HepG2 (cell line): ENCODE results near the gene CHST12. TPM values are rescaled to one million over a fixed set of nuclear protein-coding genes. Genes with fewer than 3 reads are reported as not detected.

Experiments
- ATAC-seq: fragments of 200-7000 bp; cut with Tn5 transposase; 3 replicates; pipeline ENCODE4 v1.9.1; 2020; ENCODE audit warnings: mild to moderate bottlenecking, moderate library complexity
- BruUV-seq: library from RNA; stranded (reverse); fragments of 400-500 nt; replicated peaks from 2 replicates; lab custom pipeline; 2021; lab: Mats Ljungman, UMichigan
- CTCF ChIA-PET: fragments of 300-600 bp; formaldehyde crosslinking; extraction: SDS; loops from one replicate; lab custom pipeline; 2021; ENCODE audit warnings: low total read pairs, inconsistent platforms, low intra/inter-chr PET ratio; lab: Yijun Ruan, JAX
- POLR2A ChIA-PET: fragments of 350-600 bp; sonication (Branson Sonifier 250); formaldehyde crosslinking; loops from one replicate; lab custom pipeline; 2020; ENCODE audit warnings: antibody characterized with exemption, inconsistent platforms; lab: Yijun Ruan, JAX
- DNase-seq: peaks from one replicate; pipeline ENCODE4 v3.0.0-alpha.2; 2015; ENCODE audit warnings: low spot score
- FAIRE-seq: peaks from 3 replicates; lab custom pipeline; 2011; peaks lifted over from hg19 to GRCh38; lab: Jason Lieb, UNC
- H2AFZ ChIP-seq: one replicate; pipeline ENCODE4 v1.6.1; 2011; ENCODE audit warnings: low read length, inconsistent platforms
- H3K27ac ChIP-seq: fragments of 300-600 bp; 3 replicates; pipeline ENCODE4 v1.8.0; 2011; ENCODE audit warnings: mixed run types, mild to moderate bottlenecking, mixed read lengths, low read length, inconsistent platforms; ENCODE audit not compliant: insufficient read depth; ENCODE audit errors: extremely low read length
- H3K27me3 ChIP-seq, 2 experiments: fragments of 200-600 bp in 1 of 2; 2 replicates in 1 of 2; 3 replicates in 1 of 2; pipeline versions ENCODE4 v1.6.0 to v1.8.0; 2011; ENCODE audit warnings: low read length in 2 of 2, mild to moderate bottlenecking in 2 of 2, moderate library complexity in 2 of 2, inconsistent platforms in 1 of 2; ENCODE audit not compliant: insufficient read depth in 2 of 2, control insufficient read depth in 1 of 2
- H3K36me3 ChIP-seq, 2 experiments: fragments of 200-600 bp in 1 of 2; replicated peaks in 1 of 2; 2 replicates in 1 of 2; 3 replicates in 1 of 2; pipeline versions ENCODE4 v1.5.1 to v1.8.0; 2011; ENCODE audit warnings: low read length in 2 of 2, inconsistent platforms in 1 of 2; ENCODE audit not compliant: insufficient read depth in 2 of 2, control insufficient read depth in 1 of 2
- H3K4me1 ChIP-seq: 2 replicates; pipeline ENCODE4 v1.5.1; 2012; ENCODE audit warnings: low read length, inconsistent platforms; ENCODE audit not compliant: insufficient read depth
- H3K4me2 ChIP-seq: 2 replicates; pipeline ENCODE4 v1.6.0; 2011; ENCODE audit warnings: low read depth, low read length, inconsistent platforms
- H3K4me3 ChIP-seq, 3 experiments: fragments of 200-600 bp in 1 of 3; sonication (generic), shearing (Covaris generic) in 1 of 3; replicated peaks in 1 of 3; 2 replicates each; pipeline ENCODE4 v1.5.1; 2011 to 2016; ENCODE audit warnings: low read length in 3 of 3, inconsistent platforms in 2 of 3, low read depth in 2 of 3, mild to moderate bottlenecking in 2 of 3, control low read depth in 1 of 3, mixed read lengths in 1 of 3; ENCODE audit not compliant: insufficient read depth in 1 of 3
- H3K79me2 ChIP-seq: one replicate; pipeline ENCODE4 v1.6.1; 2011; ENCODE audit warnings: low read length, inconsistent platforms; ENCODE audit not compliant: insufficient read depth
- H3K9ac ChIP-seq: 2 replicates; pipeline ENCODE4 v1.6.0; 2011; ENCODE audit warnings: mild to moderate bottlenecking, low read depth, low read length, inconsistent platforms; ENCODE audit not compliant: insufficient read depth
- H3K9me3 ChIP-seq: 2 replicates; pipeline ENCODE4 v1.5.1; 2012; ENCODE audit warnings: mild to moderate bottlenecking, low read length
- H4K20me1 ChIP-seq: 2 replicates; pipeline ENCODE4 v1.6.0; 2011; ENCODE audit warnings: inconsistent platforms, mild to moderate bottlenecking, low read length, moderate library complexity; ENCODE audit not compliant: insufficient read depth
- HDAC2 ChIP-seq: sonication (generic); formaldehyde crosslinking; IDR thresholded peaks from 2 replicates; pipeline ENCODE4 v1.4.0; 2020; ENCODE audit warnings: missing genetic modification reagents
- HMG20A ChIP-seq: IDR thresholded peaks from 2 replicates; pipeline ENCODE4 v1.6.1; 2016; ENCODE audit warnings: borderline replicate concordance
- HOXA9 ChIP-seq: sonication (generic); formaldehyde crosslinking; IDR thresholded peaks from 2 replicates; pipeline ENCODE4 v1.8.1; 2022; ENCODE audit warnings: missing genetic modification reagents, mild to moderate bottlenecking, moderate library complexity, borderline replicate concordance
- NFIC ChIP-seq: IDR thresholded peaks from 2 replicates; pipeline ENCODE4 v1.6.1; 2012; ENCODE audit warnings: mild to moderate bottlenecking, low read length, inconsistent platforms
- PHB2 ChIP-seq: fragments of 450-650 bp; IDR thresholded peaks from 2 replicates; pipeline ENCODE4 v1.6.1; 2018; ENCODE audit not compliant: partially characterized antibody
- TFDP2 ChIP-seq: sonication (generic); formaldehyde crosslinking; IDR thresholded peaks from 2 replicates; pipeline ENCODE4 v1.4.0; 2020; ENCODE audit warnings: missing genetic modification reagents
- TFE3 ChIP-seq: IDR thresholded peaks from 2 replicates; pipeline ENCODE4 v1.6.1; 2016
- ZIK1 ChIP-seq: sonication (generic); formaldehyde crosslinking; IDR thresholded peaks from 2 replicates; pipeline ENCODE4 v1.5.0; 2020; ENCODE audit warnings: mild to moderate bottlenecking, low read depth, missing genetic modification reagents, borderline replicate concordance
- ZNF136 ChIP-seq: sonication (generic); formaldehyde crosslinking; IDR thresholded peaks from 2 replicates; pipeline ENCODE4 v1.8.1; 2022; ENCODE audit warnings: low read depth, mild to moderate bottlenecking, moderate library complexity, missing genetic modification reagents
- ZNF614 ChIP-seq: IDR thresholded peaks from 2 replicates; pipeline ENCODE4 v1.6.1; 2018; ENCODE audit warnings: missing biosample characterization, missing genetic modification reagents, inconsistent platforms, borderline replicate concordance
- ZNF619 ChIP-seq: sonication (generic); formaldehyde crosslinking; IDR thresholded peaks from 2 replicates; pipeline ENCODE4 v1.4.0; 2020; ENCODE audit warnings: mild to moderate bottlenecking, missing genetic modification reagents
- ZSCAN12 ChIP-seq: sonication (generic); formaldehyde crosslinking; IDR thresholded peaks from 2 replicates; pipeline ENCODE4 v1.9.0; 2021; ENCODE audit warnings: mild to moderate bottlenecking, missing genetic modification reagents
- WGBS: methylation state at CpG from one replicate; pipeline ENCODE4 v1.1.6; 2017; ENCODE audit warnings: low lambda C conversion rate; 5-methylcytosine and 5-hydroxymethylcytosine counted together
- in situ Hi-C: cut with HindIII; loops from 2 replicates; pipeline ENCODE4 v1.10.0; 2017; ENCODE audit warnings: low pct_unique_long_range_greater_than_20kb; ENCODE audit not compliant: extremely low pct_ligation_motif_present
- intact Hi-C: fragments of 100-400 bp; cut with micrococcal nuclease; formaldehyde crosslinking; loops from one replicate; pipeline ENCODE4 v1.10.0; 2022; ENCODE audit not compliant: unreplicated experiment
- polyA plus RNA-seq, 8 experiments: library from polyadenylated mRNA; depleted of rRNA in 3 of 8; stranded (reverse) in 7 of 8; unstranded in 1 of 8; fragments of >200 nt; fragmentation: Illumina TruSeq in 4 of 8; extraction: Trizol in 4 of 8; gene quantifications; 2 replicates each; pipeline versions ENCODE4 v1.2.1 to v1.2.3, GENCODE V29; 2011 to 2016; ENCODE audit warnings: low read depth in 4 of 8, missing spikeins in 1 of 8, mixed read lengths in 1 of 8; ENCODE audit not compliant: insufficient read depth in 1 of 8
- total RNA-seq, 5 experiments: library from RNA; depleted of rRNA; stranded (reverse); fragments of >200 nt; fragmentation: Illumina TruSeq; extraction: Trizol; gene quantifications; 2 replicates each; pipeline ENCODE4 v1.2.3, GENCODE V29; 2016; ENCODE audit warnings: low read depth in 1 of 5
- TF ChIP-seq, protein P1 (sequence below): sonication (generic); formaldehyde crosslinking; IDR thresholded peaks from 2 replicates; pipeline ENCODE4 v1.5.1; 2020; ENCODE audit warnings: missing genetic modification reagents, mild to moderate bottlenecking, borderline replicate concordance
- TF ChIP-seq, protein P2 (sequence below): sonication (generic); formaldehyde crosslinking; IDR thresholded peaks from 2 replicates; pipeline ENCODE4 v1.4.0; 2020; ENCODE audit warnings: missing genetic modification reagents
- TF ChIP-seq, protein P3 (sequence below): sonication (generic); formaldehyde crosslinking; IDR thresholded peaks from 2 replicates; pipeline ENCODE4 v1.5.1; 2020; ENCODE audit warnings: mild to moderate bottlenecking, moderate library complexity, missing genetic modification reagents

Gene CHST12
- total and polyA plus RNA-seq, 2 of the 13 experiments (the other 11 are each of a cell fraction or from before 2014, with no cell fraction given): 6.4 to 15.8 TPM

- Histone ChIP-seq H4K20me1 (no peaks in the 10 kb centered on the region), H2AFZ (no peak overlapping the region), H3K4me2 (peak overlapping the region; percentile 90), H3K79me2 (peaks cover 35% of the 10 kb centered on the region), H3K9me3 (no peaks in the 10 kb centered on the region), H3K4me3 (peak overlapping the region; percentile 26 to 49 (median 38)), H3K36me3 (no peaks in the 10 kb centered on the region), H3K27ac (peak overlapping the region; percentile 80), H3K4me1 (peaks cover 48% of the 10 kb centered on the region), H3K9ac (peak overlapping the region; percentile 57), H3K27me3 (no peaks in the 10 kb centered on the region)
- FAIRE-seq (peak; percentile 85), DNase-seq (peak; percentile 88), ATAC-seq (peak; percentile 93)
- CTCF ChIA-PET: no interaction called here
- in situ Hi-C loops (no loop called here), intact Hi-C loops (no loop called here)
- POLR2A ChIA-PET: interaction anchor here (0.7 to 3.1 kb wide), 6 partner anchors 8 to 58 kb away, joined by 3 to 23 read pairs (median 5); partner anchors contain the start of gene CHST12
- 2% methylated on average over 12 of the region's 12 CpGs for WGBS
- no TSS peak for BruUV-seq
- peak; percentile 38; the same call in 1 of the 2 replicates for TF ChIP-seq HMG20A (CRISPR knock-in tag)
- TF ChIP-seq HOXA9: no peak
- TF ChIP-seq ZSCAN12 (CRISPR knock-in tag): no peak
- TF ChIP-seq TFDP2 (CRISPR knock-in tag): no peak
- 0 out of 2 replicates have a peak, but pooled peaks have one; percentile 16 for TF ChIP-seq ZNF614 (CRISPR knock-in tag)
- TF ChIP-seq, protein P1, sequence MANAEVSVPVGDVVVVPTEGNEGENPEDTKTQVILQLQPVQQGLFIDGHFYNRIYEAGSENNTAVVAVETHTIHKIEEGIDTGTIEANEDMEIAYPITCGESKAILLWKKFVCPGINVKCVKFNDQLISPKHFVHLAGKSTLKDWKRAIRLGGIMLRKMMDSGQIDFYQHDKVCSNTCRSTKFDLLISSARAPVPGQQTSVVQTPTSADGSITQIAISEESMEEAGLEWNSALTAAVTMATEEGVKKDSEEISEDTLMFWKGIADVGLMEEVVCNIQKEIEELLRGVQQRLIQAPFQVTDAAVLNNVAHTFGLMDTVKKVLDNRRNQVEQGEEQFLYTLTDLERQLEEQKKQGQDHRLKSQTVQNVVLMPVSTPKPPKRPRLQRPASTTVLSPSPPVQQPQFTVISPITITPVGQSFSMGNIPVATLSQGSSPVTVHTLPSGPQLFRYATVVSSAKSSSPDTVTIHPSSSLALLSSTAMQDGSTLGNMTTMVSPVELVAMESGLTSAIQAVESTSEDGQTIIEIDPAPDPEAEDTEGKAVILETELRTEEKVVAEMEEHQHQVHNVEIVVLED (CRISPR knock-in tag): 0 out of 2 replicates have a peak, but pooled peaks have one; percentile 26
- TF ChIP-seq ZNF136 (CRISPR knock-in tag): peak; percentile 66; the same call in 1 of the 2 replicates
- TF ChIP-seq, protein P2, sequence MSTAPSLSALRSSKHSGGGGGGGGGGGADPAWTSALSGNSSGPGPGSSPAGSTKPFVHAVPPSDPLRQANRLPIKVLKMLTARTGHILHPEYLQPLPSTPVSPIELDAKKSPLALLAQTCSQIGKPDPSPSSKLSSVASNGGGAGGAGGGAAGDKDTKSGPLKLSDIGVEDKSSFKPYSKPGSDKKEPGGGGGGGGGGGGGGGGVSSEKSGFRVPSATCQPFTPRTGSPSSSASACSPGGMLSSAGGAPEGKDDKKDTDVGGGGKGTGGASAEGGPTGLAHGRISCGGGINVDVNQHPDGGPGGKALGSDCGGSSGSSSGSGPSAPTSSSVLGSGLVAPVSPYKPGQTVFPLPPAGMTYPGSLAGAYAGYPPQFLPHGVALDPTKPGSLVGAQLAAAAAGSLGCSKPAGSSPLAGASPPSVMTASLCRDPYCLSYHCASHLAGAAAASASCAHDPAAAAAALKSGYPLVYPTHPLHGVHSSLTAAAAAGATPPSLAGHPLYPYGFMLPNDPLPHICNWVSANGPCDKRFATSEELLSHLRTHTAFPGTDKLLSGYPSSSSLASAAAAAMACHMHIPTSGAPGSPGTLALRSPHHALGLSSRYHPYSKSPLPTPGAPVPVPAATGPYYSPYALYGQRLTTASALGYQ (CRISPR knock-in tag): no peak; the same call in 1 of the 2 replicates
- peak; percentile 38; the same call in 1 of the 2 replicates for TF ChIP-seq TFE3
- TF ChIP-seq, protein P3, sequence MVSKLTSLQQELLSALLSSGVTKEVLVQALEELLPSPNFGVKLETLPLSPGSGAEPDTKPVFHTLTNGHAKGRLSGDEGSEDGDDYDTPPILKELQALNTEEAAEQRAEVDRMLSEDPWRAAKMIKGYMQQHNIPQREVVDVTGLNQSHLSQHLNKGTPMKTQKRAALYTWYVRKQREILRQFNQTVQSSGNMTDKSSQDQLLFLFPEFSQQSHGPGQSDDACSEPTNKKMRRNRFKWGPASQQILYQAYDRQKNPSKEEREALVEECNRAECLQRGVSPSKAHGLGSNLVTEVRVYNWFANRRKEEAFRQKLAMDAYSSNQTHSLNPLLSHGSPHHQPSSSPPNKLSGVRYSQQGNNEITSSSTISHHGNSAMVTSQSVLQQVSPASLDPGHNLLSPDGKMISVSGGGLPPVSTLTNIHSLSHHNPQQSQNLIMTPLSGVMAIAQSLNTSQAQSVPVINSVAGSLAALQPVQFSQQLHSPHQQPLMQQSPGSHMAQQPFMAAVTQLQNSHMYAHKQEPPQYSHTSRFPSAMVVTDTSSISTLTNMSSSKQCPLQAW (CRISPR knock-in tag): peak; percentile 67; the same call in 1 of the 2 replicates
- no peak for TF ChIP-seq NFIC
- 0 out of 2 replicates have a peak, but pooled peaks have one; percentile 42 for TF ChIP-seq ZIK1 (CRISPR knock-in tag)
- no peak for TF ChIP-seq ZNF619
- TF ChIP-seq PHB2: no peak
- peak; percentile 58; the same call in 1 of the 2 replicates for TF ChIP-seq HDAC2 (CRISPR knock-in tag)
Measured at GRCh38 chr7:2411815-2412586, 8.6 kb downstream of the CHST12 start.
